GM21825 (cell line): Measurements from ENCODE around the gene TDRD9.

Experiments used
- ATAC-seq: cut with Tn5 transposase; IDR thresholded peaks from one replicate; pipeline ENCODE4 v1.9.1; 2021; ENCODE audit warnings: mild to moderate bottlenecking, moderate library complexity; ENCODE audit not compliant: unreplicated experiment

The TDRD9 gene

GRCh38 chr14:104020471-104020870 lies 92.2 kb downstream of the TDRD9 start:
- no peak for ATAC-seq

- no peak for ATAC-seq
Measured at GRCh38 chr14:104023325-104024055, 95.2 kb downstream of the TDRD9 start.

- ATAC-seq: no peak
Measured at GRCh38 chr14:104025534-104025933, 97.3 kb downstream of the TDRD9 start.

- ATAC-seq: no peak
Measured at GRCh38 chr14:104026024-104026423, 97.8 kb downstream of the TDRD9 start.

- ATAC-seq: no peak
Measured at GRCh38 chr14:104030958-104031357, 102.7 kb downstream of the TDRD9 start.

GRCh38 chr14:104031384-104031783 lies 103.1 kb downstream of the TDRD9 start:
- no peak for ATAC-seq

- ATAC-seq: no peak
Measured at GRCh38 chr14:104034976-104035699, 106.9 kb downstream of the TDRD9 start.

GRCh38 chr14:104036212-104036611 lies 108.0 kb downstream of the TDRD9 start:
- no peak for ATAC-seq

GRCh38 chr14:104037074-104037473 lies 108.8 kb downstream of the TDRD9 start:
- ATAC-seq: no peak

- no peak for ATAC-seq
Measured at GRCh38 chr14:104037903-104038302, 109.6 kb downstream of the TDRD9 start.

- no peak for ATAC-seq
Measured at GRCh38 chr14:104039214-104039613, 111.0 kb downstream of the TDRD9 start.

GRCh38 chr14:104040539-104040938 lies 112.3 kb downstream of the TDRD9 start:
- no peak for ATAC-seq

- no peak for ATAC-seq
Measured at GRCh38 chr14:104041430-104042104, 113.3 kb downstream of the TDRD9 start.

- ATAC-seq: no peak
Measured at GRCh38 chr14:104044016-104044415, 115.8 kb downstream of the TDRD9 start.

GRCh38 chr14:104047761-104048160 lies 119.5 kb downstream of the TDRD9 start:
- ATAC-seq: no peak

- ATAC-seq: no peak
Measured at GRCh38 chr14:104048758-104049507, 120.7 kb downstream of the TDRD9 start.

- ATAC-seq: no peak
Measured at GRCh38 chr14:104049576-104050240, 121.5 kb downstream of the TDRD9 start.

- ATAC-seq: no peak
Measured at GRCh38 chr14:104051092-104051813, 123.0 kb downstream of the TDRD9 start.

GRCh38 chr14:104054222-104054905 lies 126.1 kb downstream of the TDRD9 start:
- ATAC-seq: no peak
